Astrocyte (in vitro differentiated cells and primary cell): ENCODE results near the gene MYCBPAP. TPM values are rescaled to one million over a fixed set of nuclear protein-coding genes. Genes with fewer than 3 reads are reported as not detected.

Experiments used
- DNase-seq: peaks from one replicate; pipeline ENCODE4 v3.0.0-alpha.2; 2010; ENCODE audit warnings: low read depth
- FAIRE-seq: peaks from 2 replicates; lab custom pipeline; 2011; peaks lifted over from hg19 to GRCh38; lab: Jason Lieb, UNC
- H2AFZ ChIP-seq: 2 replicates; pipeline ENCODE4 v1.6.0; 2012; ENCODE audit warnings: low read depth, low read length, inconsistent platforms
- H3K27ac ChIP-seq: 2 replicates; pipeline ENCODE4 v1.5.1; 2011; ENCODE audit warnings: low read depth, low read length, inconsistent platforms
- H3K27me3 ChIP-seq: 2 replicates; pipeline ENCODE4 v1.6.0; 2011; ENCODE audit warnings: low read length, inconsistent platforms; ENCODE audit not compliant: insufficient read depth
- H3K36me3 ChIP-seq: 2 replicates; pipeline ENCODE4 v1.5.1; 2011; ENCODE audit warnings: low read length, inconsistent platforms; ENCODE audit not compliant: insufficient read depth
- H3K4me1 ChIP-seq: 2 replicates; pipeline ENCODE4 v1.5.1; 2011; ENCODE audit warnings: low read length, inconsistent platforms; ENCODE audit not compliant: insufficient read depth
- H3K4me2 ChIP-seq: 2 replicates; pipeline ENCODE4 v1.6.0; 2012; ENCODE audit warnings: low read length, inconsistent platforms
- H3K4me3 ChIP-seq: 2 replicates; pipeline ENCODE4 v1.5.1; 2011; ENCODE audit warnings: low read depth, mild to moderate bottlenecking, low read length, inconsistent platforms; ENCODE audit not compliant: insufficient read depth
- H3K79me2 ChIP-seq: 2 replicates; pipeline ENCODE4 v1.6.0; 2012; ENCODE audit warnings: mild to moderate bottlenecking, low read length, inconsistent platforms; ENCODE audit not compliant: insufficient read depth
- H3K9ac ChIP-seq: 2 replicates; pipeline ENCODE4 v1.6.0; 2012; ENCODE audit warnings: mild to moderate bottlenecking, low read length, inconsistent platforms
- H3K9me3 ChIP-seq: 2 replicates; pipeline ENCODE4 v1.5.1; 2012; ENCODE audit warnings: low read depth, mild to moderate bottlenecking, low read length, inconsistent platforms; ENCODE audit not compliant: insufficient read depth
- H4K20me1 ChIP-seq: 2 replicates; pipeline ENCODE4 v1.6.0; 2012; ENCODE audit warnings: low read length, inconsistent platforms; ENCODE audit not compliant: insufficient read depth
- H3K27ac Mint-ChIP-seq: one replicate; pipeline ENCODE4 v1.8.0; 2021; ENCODE audit warnings: mild to moderate bottlenecking, mixed read lengths; ENCODE audit not compliant: unreplicated experiment
- H3K27me3 Mint-ChIP-seq: one replicate; pipeline ENCODE4 v1.8.0; 2021; ENCODE audit warnings: low read depth, mixed read lengths; ENCODE audit not compliant: unreplicated experiment
- H3K36me3 Mint-ChIP-seq: one replicate; pipeline ENCODE4 v1.8.0; 2021; ENCODE audit warnings: low read depth, mixed read lengths; ENCODE audit not compliant: unreplicated experiment
- H3K4me1 Mint-ChIP-seq: one replicate; pipeline ENCODE4 v1.8.0; 2021; ENCODE audit warnings: low read depth, mixed read lengths; ENCODE audit not compliant: unreplicated experiment
- H3K4me3 Mint-ChIP-seq: one replicate; pipeline ENCODE4 v1.8.0; 2021; ENCODE audit warnings: mild to moderate bottlenecking, moderate library complexity, mixed read lengths; ENCODE audit not compliant: unreplicated experiment
- H3K9me3 Mint-ChIP-seq: one replicate; pipeline ENCODE4 v1.8.0; 2021; ENCODE audit warnings: mild to moderate bottlenecking, mixed read lengths; ENCODE audit not compliant: unreplicated experiment
- CTCF ChIP-seq: IDR thresholded peaks from 2 replicates; pipeline ENCODE4 v1.5.1; 2011; ENCODE audit warnings: low read depth, mild to moderate bottlenecking, inconsistent platforms, low read length, moderate library complexity; ENCODE audit not compliant: insufficient read depth
- EZH2 ChIP-seq: IDR thresholded peaks from 2 replicates; pipeline ENCODE4 v1.6.1; 2012; ENCODE audit warnings: mild to moderate bottlenecking, low read length, inconsistent platforms; ENCODE audit not compliant: insufficient read depth
- total RNA-seq: library from RNA; stranded (reverse); gene quantifications from 2 replicates; pipeline ENCODE4 v1.2.1, GENCODE V29; 2021

Gene MYCBPAP
- total RNA-seq, 1 donor from 2014 or later = 1.4 TPM

DNA sequence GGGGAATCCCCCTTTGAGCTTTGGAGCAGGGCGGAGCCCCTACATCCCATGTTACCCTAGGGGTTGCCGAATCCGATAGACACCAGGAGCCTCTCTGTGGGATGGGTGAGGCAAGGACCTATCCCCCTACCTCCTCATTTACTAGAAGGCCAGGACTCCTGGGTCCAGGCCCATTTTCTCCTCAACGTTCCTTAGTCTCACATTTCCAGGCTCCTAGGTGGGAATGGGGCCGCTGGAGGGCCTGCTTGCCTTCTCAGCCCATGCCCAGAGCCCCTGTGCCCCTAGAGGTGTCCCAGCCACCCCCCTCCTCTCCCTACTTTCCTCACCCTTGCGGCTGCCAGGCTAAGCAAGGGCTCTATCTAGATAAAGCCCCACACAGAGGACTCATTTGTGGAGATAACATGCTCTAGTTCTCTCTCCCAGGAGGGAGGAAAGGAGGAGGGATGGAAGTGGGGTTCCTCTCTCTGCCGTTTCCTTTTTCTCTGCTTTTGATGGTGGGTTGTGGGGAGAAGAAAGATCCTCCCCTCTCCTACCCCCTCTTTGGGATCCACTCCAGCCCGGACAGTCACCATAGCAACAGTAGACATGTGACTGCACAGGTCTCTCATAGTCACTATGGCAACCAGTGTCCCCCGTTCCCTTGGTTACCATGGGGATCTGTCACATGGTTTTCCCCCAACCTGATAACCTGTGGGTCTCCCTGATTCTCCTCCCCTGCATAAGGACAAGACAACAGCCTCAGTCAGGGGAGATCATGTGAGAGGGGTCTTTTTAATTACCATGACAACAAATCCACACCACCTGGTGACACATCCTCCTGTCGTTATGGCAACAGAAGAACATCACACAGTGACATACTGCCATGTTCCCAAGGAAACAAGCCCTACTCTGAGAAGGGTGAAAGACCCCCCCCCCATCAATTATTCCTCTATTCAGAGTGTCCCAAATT, 57.4 kb downstream of the MYCBPAP start:
- Mint-ChIP-seq H3K4me1 (peaks cover 15% of the 10 kb centered on the region), H3K27ac (peak overlapping the region; percentile 23), H3K4me3 (no peak overlapping the region), H3K9me3 (no peaks in the 10 kb centered on the region), H3K27me3 (peaks cover 62% of the 10 kb centered on the region), H3K36me3 (peaks cover 5% of the 10 kb centered on the region)
- TF ChIP-seq CTCF (no peak), EZH2 (peak; percentile 19)
- Histone ChIP-seq H2AFZ (no peak overlapping the region), H3K4me3 (no peak overlapping the region), H3K4me1 (peaks cover 5% of the 10 kb centered on the region), H3K9ac (no peak overlapping the region), H4K20me1 (no peaks in the 10 kb centered on the region), H3K79me2 (no peaks in the 10 kb centered on the region), H3K4me2 (no peak overlapping the region), H3K27ac (no peak overlapping the region), H3K36me3 (no peaks in the 10 kb centered on the region), H3K9me3 (no peaks in the 10 kb centered on the region), H3K27me3 (peaks cover 52% of the 10 kb centered on the region)
- FAIRE-seq (no peak), DNase-seq (no peak)

GRCh38 chr17:50566886-50567285, 58.6 kb downstream of the MYCBPAP start:
- H3K36me3 ChIP-seq = no peaks in the 10 kb centered on the region
- H3K4me3 Mint-ChIP-seq = no peak overlapping the region
- DNase-seq (no peak), FAIRE-seq (no peak)
- H3K79me2 ChIP-seq = no peaks in the 10 kb centered on the region
- peaks cover 15% of the 10 kb centered on the region for H3K4me1 Mint-ChIP-seq
- no peak overlapping the region for H3K9ac ChIP-seq
- no peak overlapping the region for H3K4me3 ChIP-seq
- H3K9me3 Mint-ChIP-seq = no peaks in the 10 kb centered on the region
- H3K9me3 ChIP-seq = no peaks in the 10 kb centered on the region
- peaks cover 48% of the 10 kb centered on the region for H3K27me3 ChIP-seq
- H2AFZ ChIP-seq = no peak overlapping the region
- no peak overlapping the region for H3K27ac ChIP-seq
- H3K27me3 Mint-ChIP-seq = peaks cover 71% of the 10 kb centered on the region
- no peaks in the 10 kb centered on the region for H4K20me1 ChIP-seq
- no peaks in the 10 kb centered on the region for H3K4me1 ChIP-seq
- no peak for TF ChIP-seq EZH2
- no peak for TF ChIP-seq CTCF
- H3K27ac Mint-ChIP-seq = no peak overlapping the region
- H3K36me3 Mint-ChIP-seq = peaks cover 5% of the 10 kb centered on the region
- H3K4me2 ChIP-seq = no peak overlapping the region

GRCh38 chr17:50568659-50569058, 60.4 kb downstream of the MYCBPAP start:
- Histone ChIP-seq H3K27ac (no peak overlapping the region), H3K27me3 (peaks cover 31% of the 10 kb centered on the region), H3K9me3 (no peaks in the 10 kb centered on the region), H3K4me2 (no peak overlapping the region), H3K4me3 (no peak overlapping the region), H3K79me2 (no peaks in the 10 kb centered on the region), H3K36me3 (no peaks in the 10 kb centered on the region), H3K4me1 (no peaks in the 10 kb centered on the region), H4K20me1 (no peaks in the 10 kb centered on the region), H3K9ac (no peak overlapping the region), H2AFZ (no peak overlapping the region)
- peaks cover 11% of the 10 kb centered on the region for H3K4me1 Mint-ChIP-seq
- FAIRE-seq (no peak), DNase-seq (no peak)
- peaks cover 62% of the 10 kb centered on the region for H3K27me3 Mint-ChIP-seq
- H3K36me3 Mint-ChIP-seq = peaks cover 5% of the 10 kb centered on the region
- H3K27ac Mint-ChIP-seq = no peak overlapping the region
- TF ChIP-seq CTCF = no peak
- no peak for TF ChIP-seq EZH2
- H3K9me3 Mint-ChIP-seq = no peaks in the 10 kb centered on the region
- no peak overlapping the region for H3K4me3 Mint-ChIP-seq
